ENCODE measurements around the gene FYTTD1.

Gene FYTTD1

DNA sequence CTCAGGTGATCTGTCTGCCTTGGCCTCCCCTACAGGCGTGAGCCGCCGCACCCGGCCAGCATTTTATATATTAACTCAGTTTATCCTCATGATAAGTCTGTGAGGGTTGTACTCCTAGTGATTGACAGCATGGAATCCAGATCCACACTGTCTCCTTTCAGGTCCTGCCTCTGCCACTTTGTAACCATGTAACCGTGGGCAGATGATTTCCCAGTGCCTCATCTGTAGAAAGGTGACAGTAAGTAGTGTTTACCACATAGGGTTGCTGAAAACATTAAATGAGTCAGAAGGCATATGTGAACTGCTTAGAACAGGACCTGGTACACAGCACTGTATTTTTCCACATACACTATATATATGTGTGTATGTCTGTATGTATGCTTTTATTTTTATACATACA, 2.4 kb downstream of the FYTTD1 start:
- H3K27ac Mint-ChIP-seq, result peak overlapping the region; percentile 90
- DNase-seq (ENCODE audit: low spot score in 2 of 2) (peak in 1 of 2 donors; percentile 5), ATAC-seq (peak; percentile 84)

GRCh38 chr3:197753263-197753662, 3.6 kb downstream of the FYTTD1 start:
- Mint-ChIP-seq H3K4me3 (peak overlapping the region; percentile 85), H3K27ac (no peak overlapping the region), H3K4me1 (peaks cover 60% of the 10 kb centered on the region), H3K36me3 (peaks cover 10% of the 10 kb centered on the region), H3K9me3 (no peaks in the 10 kb centered on the region)
- DNase-seq (ENCODE audit: low spot score in 2 of 2), result no peak
- no peak for ATAC-seq

More for the DNA sequence above, 2.4 kb downstream of the FYTTD1 start:
- Mint-ChIP-seq H3K9me3 (no peaks in the 10 kb centered on the region), H3K4me3 (peak overlapping the region; percentile 85), H3K36me3 (peaks cover 10% of the 10 kb centered on the region), H3K4me1 (peaks cover 60% of the 10 kb centered on the region)

DNA sequence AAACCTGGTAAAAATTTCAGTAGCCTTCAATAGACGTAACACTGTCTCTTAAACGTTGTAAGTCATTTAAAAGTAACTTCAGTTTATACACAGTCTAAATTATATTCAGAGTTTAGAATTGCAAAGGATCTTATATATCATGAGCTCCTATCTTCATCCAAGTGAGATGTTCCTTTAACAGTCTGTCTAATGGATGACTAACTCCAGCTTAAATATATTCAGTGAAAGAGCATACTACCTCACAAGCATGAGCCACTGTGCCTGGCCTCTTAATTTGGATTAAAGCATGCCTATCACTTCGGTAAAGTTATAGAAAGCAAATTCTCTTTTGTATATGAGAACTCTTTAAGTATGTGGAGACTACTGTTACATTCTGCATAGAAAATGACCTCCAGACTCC, 7.0 kb downstream of the FYTTD1 start:
- Mint-ChIP-seq H3K9me3 (no peaks in the 10 kb centered on the region), H3K27ac (no peak overlapping the region), H3K4me3 (no peak overlapping the region), H3K36me3 (peaks cover 5% of the 10 kb centered on the region), H3K4me1 (peaks cover 37% of the 10 kb centered on the region)
- DNase-seq (ENCODE audit: low spot score in 2 of 2) (no peak), ATAC-seq (no peak)

DNA sequence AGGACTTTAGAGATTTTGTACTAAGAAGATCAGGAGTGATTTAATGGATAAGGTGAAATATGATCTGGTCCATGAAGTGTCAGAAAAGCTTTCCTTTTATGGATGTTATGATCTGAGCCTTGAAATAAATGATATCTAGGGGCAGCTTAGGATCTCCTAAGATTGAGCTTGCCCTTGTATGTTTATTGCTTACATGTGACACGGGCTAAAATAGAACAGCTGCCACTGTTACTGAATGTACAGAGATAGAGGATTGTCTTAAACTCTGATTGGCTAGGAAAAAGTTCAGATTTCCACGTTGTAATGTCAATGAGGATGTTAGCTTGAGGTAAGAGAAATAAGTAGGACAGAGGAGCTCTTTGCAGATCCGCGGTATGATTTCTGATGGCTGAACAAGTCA, 8.8 kb downstream of the FYTTD1 start:
- peaks cover 23% of the 10 kb centered on the region for H3K4me1 Mint-ChIP-seq
- no peak overlapping the region for H3K27ac Mint-ChIP-seq
- ATAC-seq (no peak), DNase-seq (ENCODE audit: low spot score in 2 of 2) (no peak)
- no peak overlapping the region for H3K4me3 Mint-ChIP-seq
- no peaks in the 10 kb centered on the region for H3K9me3 Mint-ChIP-seq
- no peaks in the 10 kb centered on the region for H3K36me3 Mint-ChIP-seq

DNA sequence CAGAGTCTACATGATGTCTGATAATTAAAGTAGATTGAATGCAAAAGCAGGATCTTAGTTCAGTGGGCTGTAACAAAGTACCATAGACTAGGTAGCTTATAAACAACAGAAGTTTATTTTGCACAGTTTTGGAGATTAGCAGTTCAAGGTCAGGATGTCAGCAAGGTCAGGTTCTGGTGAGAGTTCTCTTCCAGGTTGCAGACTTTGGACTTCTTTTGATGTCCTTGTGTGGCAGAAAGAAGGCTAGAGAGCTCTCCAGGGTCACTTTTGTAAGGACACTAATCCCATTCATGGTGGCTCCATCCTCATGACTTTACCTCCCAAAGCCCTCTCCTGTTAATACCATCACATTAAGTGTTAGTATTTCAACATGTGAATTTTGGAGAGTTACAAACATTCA, 12.1 kb downstream of the FYTTD1 start:
- no peaks in the 10 kb centered on the region for H3K9me3 Mint-ChIP-seq
- H3K4me1 Mint-ChIP-seq, result no peaks in the 10 kb centered on the region
- ATAC-seq (no peak), DNase-seq (ENCODE audit: low spot score in 2 of 2) (no peak)
- H3K27ac Mint-ChIP-seq, result no peak overlapping the region
- no peak overlapping the region for H3K4me3 Mint-ChIP-seq
- H3K36me3 Mint-ChIP-seq, result no peaks in the 10 kb centered on the region

- Mint-ChIP-seq H3K36me3 (peaks cover 57% of the 10 kb centered on the region), H3K4me1 (no peaks in the 10 kb centered on the region), H3K4me3 (no peak overlapping the region), H3K9me3 (no peaks in the 10 kb centered on the region), H3K27ac (no peak overlapping the region)
- DNase-seq (ENCODE audit: low spot score in 2 of 2), result no peak
- ATAC-seq, result no peak
Measured at GRCh38 chr3:197775317-197775716, 25.6 kb downstream of the FYTTD1 start.

DNA sequence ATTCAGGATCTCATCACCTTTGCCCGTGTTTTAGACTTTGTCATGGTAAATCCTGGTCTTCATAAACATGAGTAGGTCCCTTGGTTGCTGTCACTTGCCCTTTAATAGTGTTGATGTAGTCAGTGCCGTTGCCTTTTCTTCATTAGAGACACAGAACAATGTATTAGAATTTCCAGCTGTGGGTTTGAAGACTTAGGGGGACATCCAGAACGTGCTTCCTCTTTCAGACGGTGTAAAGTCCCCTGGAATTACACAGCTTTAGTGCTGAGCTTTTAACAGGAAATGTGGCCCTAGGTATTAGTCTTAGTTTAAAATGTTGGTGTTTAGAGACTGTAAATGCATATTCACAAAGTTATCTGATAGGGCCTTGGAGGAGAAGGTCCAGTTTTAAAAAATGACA, 32.5 kb downstream of the FYTTD1 start:
- no peaks in the 10 kb centered on the region for H3K9me3 Mint-ChIP-seq
- DNase-seq (ENCODE audit: low spot score in 2 of 2) (no peak), ATAC-seq (no peak)
- H3K27ac Mint-ChIP-seq, result peak overlapping the region; percentile 51
- no peak overlapping the region for H3K4me3 Mint-ChIP-seq
- peaks cover 89% of the 10 kb centered on the region for H3K36me3 Mint-ChIP-seq
- no peaks in the 10 kb centered on the region for H3K4me1 Mint-ChIP-seq

DNA sequence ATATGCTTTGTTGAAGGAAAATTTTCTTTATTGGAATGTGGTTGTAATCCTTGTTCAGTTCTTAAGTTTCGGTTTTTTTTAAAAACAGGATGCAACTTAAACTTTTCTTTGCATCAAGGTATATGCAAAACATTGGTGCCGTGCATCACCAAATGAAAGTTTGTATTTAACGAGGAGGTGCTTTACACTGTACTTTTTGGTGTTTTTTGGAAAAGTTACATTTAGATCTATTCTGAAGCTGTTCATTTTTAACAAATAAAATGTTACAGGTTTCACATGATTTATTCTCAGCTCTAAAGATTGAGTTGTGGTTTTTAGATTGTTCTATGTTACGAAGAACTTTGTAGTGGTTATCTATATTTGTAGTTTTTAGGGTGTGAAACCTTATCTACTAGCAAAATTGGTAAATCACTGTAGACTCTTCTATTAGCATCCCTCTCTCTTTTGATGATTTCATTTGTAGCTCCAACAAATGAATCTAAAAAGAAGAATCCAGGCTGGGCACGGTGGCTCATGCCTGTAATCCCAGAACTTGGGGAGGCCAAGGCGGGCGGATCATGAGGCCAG, 34.4 kb downstream of the FYTTD1 start:
- no peak for DNase-seq (ENCODE audit: low spot score in 2 of 2)
- Mint-ChIP-seq H3K27ac (no peak overlapping the region), H3K36me3 (peaks cover 70% of the 10 kb centered on the region), H3K4me1 (no peaks in the 10 kb centered on the region), H3K4me3 (no peak overlapping the region), H3K9me3 (no peaks in the 10 kb centered on the region)
- no peak for ATAC-seq

DNA sequence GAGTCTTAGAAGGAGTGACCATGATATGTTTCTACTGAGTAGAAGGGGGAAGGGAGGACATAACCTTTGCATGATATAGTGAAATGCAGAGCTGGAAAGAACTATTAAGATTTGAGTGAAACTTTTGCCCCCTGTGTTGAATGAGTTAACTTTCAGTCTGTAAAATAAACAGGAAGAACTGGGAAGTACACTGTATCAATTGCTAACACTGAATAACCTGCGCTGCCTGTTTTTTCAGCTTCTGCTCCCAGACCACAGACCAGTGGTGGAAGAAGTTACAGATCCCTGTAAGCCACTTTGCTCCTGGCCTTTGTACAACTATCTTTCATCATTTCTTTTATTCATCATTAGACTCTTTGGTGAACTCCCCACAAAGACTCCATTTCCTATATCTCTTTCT, 37.7 kb downstream of the FYTTD1 start:
- Mint-ChIP-seq H3K36me3 (peaks cover 58% of the 10 kb centered on the region), H3K9me3 (no peaks in the 10 kb centered on the region), H3K27ac (no peak overlapping the region), H3K4me1 (no peaks in the 10 kb centered on the region), H3K4me3 (no peak overlapping the region)
- DNase-seq (ENCODE audit: low spot score in 2 of 2) (no peak), ATAC-seq (no peak)

GRCh38 chr3:197789309-197789708, 39.6 kb downstream of the FYTTD1 start:
- Mint-ChIP-seq H3K4me3 (no peak overlapping the region), H3K9me3 (no peaks in the 10 kb centered on the region), H3K27ac (no peak overlapping the region), H3K36me3 (peaks cover 40% of the 10 kb centered on the region), H3K4me1 (peaks cover 13% of the 10 kb centered on the region)
- ATAC-seq (no peak), DNase-seq (ENCODE audit: low spot score in 2 of 2) (no peak)

DNA sequence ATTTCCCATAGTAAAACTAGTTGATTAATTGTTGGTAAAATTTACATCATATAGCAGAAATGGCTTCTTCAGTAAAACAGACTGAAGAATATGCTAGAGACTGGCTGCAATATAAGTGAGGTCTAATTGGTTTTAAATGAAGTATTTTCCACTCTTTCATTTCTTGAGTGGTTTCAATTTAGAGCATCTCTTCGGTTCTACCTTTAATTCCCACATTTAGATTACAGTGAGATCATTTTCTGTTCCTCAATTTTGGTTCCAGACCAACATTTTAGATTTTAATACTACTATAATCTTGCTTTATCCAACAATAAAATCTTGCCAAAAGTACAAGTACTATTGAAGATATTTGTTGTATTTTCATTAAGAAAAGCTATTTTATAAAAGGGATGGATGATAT, 40.4 kb downstream of the FYTTD1 start:
- peaks cover 35% of the 10 kb centered on the region for H3K36me3 Mint-ChIP-seq
- no peak for ATAC-seq

GRCh38 chr3:197791113-197791891, 41.6 kb downstream of the FYTTD1 start, which contains the start of gene LRCH3:
TSS of gene LRCH3 (plus strand) at chr3:197791254. CDS start at chr3:197791279, 25 bp downstream.
- peak; percentile 88 to 97 for DNase-seq (ENCODE audit: low spot score in 2 of 2)
- ATAC-seq, result peak; percentile 77
- Mint-ChIP-seq H3K4me1 (peaks cover 26% of the 10 kb centered on the region), H3K9me3 (no peaks in the 10 kb centered on the region), H3K27ac (peak within 1 kb of the TSS; percentile 98), H3K36me3 (peaks cover 28% of the 10 kb centered on the region), H3K4me3 (peak within 1 kb of the TSS; percentile 87)

More for the DNA sequence above, 40.4 kb downstream of the FYTTD1 start:
- H3K9me3 Mint-ChIP-seq, result no peaks in the 10 kb centered on the region
- DNase-seq (ENCODE audit: low spot score in 2 of 2), result no peak
- peaks cover 15% of the 10 kb centered on the region for H3K4me1 Mint-ChIP-seq
- H3K4me3 Mint-ChIP-seq, result peak overlapping the region; percentile 87
- H3K27ac Mint-ChIP-seq, result peak overlapping the region; percentile 98

DNA sequence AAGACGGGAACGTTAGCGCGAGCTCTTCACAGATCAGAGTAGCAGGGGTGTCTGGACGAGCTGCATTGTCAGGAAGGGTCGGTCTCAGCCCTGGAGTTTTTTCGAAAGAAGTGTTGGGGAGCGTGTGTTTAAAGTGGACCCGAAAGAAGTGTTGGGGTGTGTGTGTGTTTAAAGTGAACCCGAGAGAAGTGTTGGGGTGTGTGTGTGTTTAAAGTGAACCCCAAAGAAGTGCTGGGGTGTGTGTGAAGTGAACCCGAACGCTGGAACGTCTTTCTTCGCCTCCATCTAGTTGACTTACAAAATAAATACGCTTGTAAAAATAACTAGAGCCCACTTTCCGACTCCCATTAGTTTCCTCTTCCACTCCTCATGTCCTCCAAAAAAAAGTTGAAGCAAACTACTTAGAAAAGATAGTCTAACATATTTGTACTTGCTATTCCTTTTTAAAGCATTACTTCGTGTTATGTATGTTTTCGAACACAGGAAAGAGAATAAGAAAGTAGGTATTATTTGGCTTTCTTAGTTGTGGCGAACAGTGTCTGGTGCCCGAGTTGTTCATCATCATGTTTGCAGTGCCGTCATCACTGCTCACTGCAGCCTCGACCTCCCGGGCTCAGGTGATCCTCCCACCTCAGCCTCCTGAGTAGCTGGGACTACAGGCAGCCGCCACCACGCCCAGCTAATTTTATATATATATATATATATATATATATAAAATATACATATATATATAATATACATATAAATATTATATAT, 42.4 kb downstream of the FYTTD1 start:
- Mint-ChIP-seq H3K27ac (peak overlapping the region; percentile 98), H3K4me3 (peak overlapping the region; percentile 87), H3K9me3 (no peaks in the 10 kb centered on the region), H3K4me1 (peaks cover 28% of the 10 kb centered on the region), H3K36me3 (peaks cover 27% of the 10 kb centered on the region)
- peak; percentile 51 for ATAC-seq
- DNase-seq (ENCODE audit: low spot score in 2 of 2), result peak in 1 of 2 donors; percentile 55

DNA sequence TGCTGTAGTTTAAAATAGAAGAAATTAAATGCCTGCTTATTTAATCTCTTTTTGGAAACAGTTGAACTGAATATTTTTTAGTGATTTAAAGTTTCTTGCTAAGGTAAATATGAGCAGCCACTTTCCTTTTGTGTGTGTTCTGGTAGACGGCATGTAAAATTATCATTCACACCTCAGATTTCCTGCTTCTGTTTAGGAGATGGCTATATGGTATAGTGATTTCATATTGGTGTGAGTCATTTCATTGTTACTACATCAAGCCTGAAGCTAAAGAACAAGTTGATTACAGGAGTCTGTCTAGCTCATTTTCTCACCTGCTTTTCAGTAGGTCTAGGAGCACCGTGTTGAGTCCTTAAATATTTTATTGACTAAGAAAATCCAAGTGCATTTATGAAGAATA, 43.6 kb downstream of the FYTTD1 start:
- H3K36me3 Mint-ChIP-seq, result peaks cover 31% of the 10 kb centered on the region
- H3K4me1 Mint-ChIP-seq, result peaks cover 32% of the 10 kb centered on the region
- H3K9me3 Mint-ChIP-seq, result no peaks in the 10 kb centered on the region
- ATAC-seq (peak; percentile 82), DNase-seq (ENCODE audit: low spot score in 2 of 2) (no peak)
- peak overlapping the region; percentile 70 for H3K27ac Mint-ChIP-seq
- H3K4me3 Mint-ChIP-seq, result peak overlapping the region; percentile 87

- no peak overlapping the region for H3K27ac Mint-ChIP-seq
- ATAC-seq (no peak), DNase-seq (ENCODE audit: low spot score in 2 of 2) (no peak)
- H3K4me1 Mint-ChIP-seq, result peaks cover 40% of the 10 kb centered on the region
- no peak overlapping the region for H3K4me3 Mint-ChIP-seq
- H3K36me3 Mint-ChIP-seq, result peaks cover 33% of the 10 kb centered on the region
- H3K9me3 Mint-ChIP-seq, result no peaks in the 10 kb centered on the region
Measured at GRCh38 chr3:197794115-197794514, 44.4 kb downstream of the FYTTD1 start.

Measured in stimulated activated effector memory CD8-positive, alpha-beta T cell treated with anti-CD3 and anti-CD28 coated beads, Interleukin-12 subunit alpha, Interleukin-12 subunit beta, amount 100 ng/mL, for 72 hours (primary cell).